HG02763 (cell line): Measurements from ENCODE around the gene PDS5A.
"Not testable (repeated sequence)": the region's sequence is repeated elsewhere in the genome, so short reads cannot be mapped to it uniquely, and the experiment has no call there.

ENCODE experiments used
- ATAC-seq: cut with Tn5 transposase; IDR thresholded peaks from one replicate; pipeline ENCODE4 v1.9.1; 2021; ENCODE audit warnings: mild to moderate bottlenecking, moderate library complexity; ENCODE audit not compliant: unreplicated experiment

Gene PDS5A

DNA sequence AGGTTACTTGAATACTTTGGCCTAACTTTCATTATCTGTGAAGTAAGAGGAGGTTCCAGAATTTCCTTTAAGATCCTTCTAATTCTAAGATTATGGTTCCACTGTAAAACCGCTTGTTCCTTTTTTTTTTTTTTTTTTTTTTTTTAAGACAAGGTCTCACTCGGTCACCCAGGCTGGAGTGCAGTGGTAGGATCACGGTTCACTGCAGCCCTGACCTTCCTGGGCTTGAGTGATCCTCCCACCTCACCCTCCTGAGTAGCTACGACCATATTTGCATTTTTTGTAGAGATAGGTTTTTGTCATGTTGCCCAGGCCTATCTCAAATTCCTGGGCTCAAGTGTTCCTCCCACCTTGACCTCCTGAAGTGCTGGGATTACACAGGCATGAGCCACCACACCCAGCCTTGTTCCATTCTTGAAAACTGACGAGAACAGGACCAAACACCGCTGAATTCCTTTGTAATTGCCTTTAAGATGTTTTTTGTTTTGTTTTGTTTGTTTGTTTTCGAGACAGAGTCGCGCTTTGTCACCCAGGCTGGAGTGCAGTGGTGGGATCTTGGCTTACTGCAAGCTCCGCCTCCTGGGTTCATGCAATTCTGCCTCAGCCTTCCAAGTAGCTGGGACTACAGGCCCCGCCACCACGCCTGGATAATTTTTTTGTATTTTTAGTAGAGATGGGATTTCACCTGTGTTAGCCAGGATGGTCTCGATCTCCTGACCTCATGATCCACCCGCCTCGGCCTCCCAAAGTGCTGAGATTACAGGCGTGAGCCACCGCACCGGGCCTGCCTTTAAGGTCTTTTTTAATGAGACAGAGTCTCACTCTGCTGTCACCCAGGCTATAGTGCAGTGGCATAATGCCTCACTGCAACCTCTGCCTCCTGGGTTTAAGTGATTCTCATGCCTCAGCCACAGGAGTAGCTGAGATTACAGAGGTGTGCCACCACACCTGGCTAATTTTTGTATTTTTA, 6.8 kb downstream of the PDS5A start:
- peak; percentile 80 for ATAC-seq

DNA sequence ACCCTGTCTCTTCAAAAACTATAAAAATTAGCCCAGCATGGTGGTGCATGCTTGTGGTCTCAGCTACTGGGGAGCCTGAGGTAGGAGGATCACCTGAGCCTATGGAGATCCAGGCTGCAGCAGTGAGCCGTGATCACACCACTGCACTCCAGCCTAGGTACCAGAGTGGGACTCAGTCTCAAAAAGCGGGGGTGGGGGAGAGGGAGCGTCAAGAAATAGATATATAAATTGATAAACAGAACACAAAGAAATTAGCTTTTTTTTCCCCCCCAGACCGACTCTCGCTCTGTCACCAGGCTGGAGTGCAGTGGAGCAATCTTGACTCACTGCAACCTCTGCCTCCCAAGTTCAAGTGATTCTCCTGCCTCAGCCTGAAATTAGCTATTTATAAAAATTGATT, 14.1 kb downstream of the PDS5A start:
- ATAC-seq, result no peak

DNA sequence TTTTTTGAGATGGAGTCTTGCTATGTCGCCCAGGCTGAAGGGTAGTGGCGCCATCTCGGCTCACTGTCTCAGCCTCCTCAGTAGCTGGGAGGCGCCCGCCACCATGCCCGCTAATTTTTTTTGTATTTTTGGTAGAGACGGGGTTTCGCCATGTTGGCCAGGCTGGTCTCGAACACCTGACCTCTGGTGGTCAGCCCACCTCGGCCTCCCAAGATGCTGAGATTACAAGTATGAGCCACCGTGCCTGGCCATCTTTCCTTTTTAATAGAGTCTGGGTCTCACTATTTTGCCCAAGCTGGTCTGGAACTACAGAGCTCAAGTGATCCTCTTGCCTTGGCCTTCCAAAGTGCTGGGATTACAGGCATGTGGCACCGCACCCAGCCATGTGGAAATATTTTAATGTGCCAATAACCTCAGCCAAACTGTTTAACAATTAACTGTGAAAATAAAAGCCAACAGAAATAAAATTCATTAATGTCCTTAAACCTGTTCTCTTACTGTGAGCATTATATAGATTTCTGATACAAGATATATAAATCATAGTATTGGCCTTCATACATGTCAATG, 16.3 kb downstream of the PDS5A start:
- ATAC-seq, result no peak

DNA sequence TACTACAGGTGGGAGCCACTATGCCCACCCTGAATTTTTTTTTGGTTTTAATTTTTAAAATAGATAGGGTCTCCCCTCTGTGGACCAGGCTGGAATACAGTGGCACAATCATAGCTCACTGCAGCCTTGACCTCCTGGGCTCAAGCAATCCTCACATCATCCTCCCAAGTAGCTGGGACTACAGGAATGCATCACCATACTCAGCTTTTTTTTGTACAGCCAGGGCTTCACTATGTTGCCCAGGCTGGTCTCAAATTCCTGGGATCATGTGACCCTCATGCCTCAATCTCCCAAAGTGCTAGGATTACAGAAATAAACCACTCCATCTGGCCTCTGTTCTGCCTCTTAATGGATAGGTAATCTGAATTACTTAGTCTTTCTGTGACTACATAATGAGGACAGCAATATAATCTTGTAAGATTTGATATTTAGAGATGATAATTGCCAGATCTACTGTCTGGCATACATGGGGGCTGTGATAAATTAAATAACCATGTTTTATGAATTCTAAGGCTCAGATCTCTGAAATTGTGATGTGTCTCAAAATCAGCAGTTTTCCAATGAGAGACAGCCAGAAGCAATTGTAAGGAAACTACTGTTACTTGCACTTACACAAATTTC, 26.7 kb downstream of the PDS5A start:
- no peak for ATAC-seq

DNA sequence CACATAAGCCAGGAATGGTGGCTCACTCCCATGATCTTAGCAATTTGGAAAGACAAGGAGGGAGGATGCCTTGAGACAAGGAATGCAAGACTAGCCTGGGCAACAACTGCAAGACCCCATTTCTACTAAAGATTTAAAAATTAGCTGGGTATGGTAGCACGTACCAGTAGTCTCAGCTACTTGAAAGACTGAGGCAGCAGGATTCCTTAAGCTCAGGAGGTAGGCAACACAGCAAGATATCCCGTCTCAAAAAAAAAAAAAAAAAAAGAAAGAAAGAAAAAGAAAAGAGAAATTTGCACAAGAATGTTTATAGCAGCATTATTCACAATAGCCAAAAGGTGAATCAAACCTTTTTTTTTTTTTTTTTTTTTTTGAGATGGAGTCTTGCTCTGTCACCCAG, 29.7 kb downstream of the PDS5A start:
- no peak for ATAC-seq

DNA sequence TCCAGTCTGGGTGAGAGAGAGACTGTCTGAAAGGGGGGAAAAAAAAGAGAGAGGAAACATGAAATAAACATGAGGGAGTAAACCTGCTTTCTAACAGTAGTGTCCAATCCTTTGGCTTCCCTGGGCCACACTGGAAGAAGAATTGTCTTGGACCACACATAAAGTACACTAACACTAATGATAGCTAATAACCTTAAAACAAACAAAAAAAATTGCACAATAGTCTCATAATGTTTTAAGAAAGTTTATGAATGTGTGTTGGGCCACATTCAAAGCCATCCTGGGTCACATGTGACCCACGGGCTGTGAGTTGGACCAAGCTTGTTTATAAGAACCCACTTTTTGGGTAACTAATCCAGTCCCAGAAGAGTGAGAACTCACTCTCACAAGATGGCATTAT, 30.3 kb downstream of the PDS5A start:
- ATAC-seq, result no peak

DNA sequence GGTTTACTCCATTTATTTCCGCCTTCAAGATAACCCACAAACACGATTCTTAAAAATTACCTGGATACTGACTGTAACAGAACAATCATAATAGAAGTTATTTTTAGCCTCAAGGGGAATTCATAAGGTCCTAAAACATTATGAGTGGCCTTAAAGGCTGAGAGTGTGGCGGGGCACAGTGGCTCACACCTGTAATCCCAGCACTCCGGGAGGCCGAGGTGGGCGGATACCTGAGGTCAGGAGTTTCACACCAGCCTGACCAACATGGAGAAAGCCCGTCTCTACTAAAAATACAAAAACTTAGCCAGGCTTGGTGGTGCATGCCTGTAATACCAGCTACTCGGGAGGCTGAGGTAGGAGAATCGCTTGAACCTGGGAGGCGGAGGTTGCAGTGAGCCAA, 33.5 kb downstream of the PDS5A start:
- not testable (repeated sequence) for ATAC-seq

DNA sequence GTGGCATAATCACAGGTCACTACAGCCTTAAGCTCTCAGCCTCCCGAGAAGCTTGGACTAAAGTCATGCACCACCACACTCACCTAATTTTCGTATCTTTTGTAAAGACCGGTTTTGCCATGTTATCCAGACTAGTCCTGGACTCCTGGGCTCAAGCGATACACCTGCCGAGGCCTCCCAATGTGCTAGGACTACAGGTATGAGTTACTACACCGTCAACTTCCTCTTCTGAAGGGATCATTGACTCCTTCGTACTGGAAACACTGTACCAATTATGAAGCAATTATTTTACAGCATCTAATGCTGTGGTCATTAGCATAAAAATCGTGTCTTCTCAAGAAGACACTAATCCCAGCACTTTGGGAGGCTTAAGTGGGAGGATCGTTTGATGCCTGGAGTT, 35.2 kb downstream of the PDS5A start:
- ATAC-seq, result no peak

DNA sequence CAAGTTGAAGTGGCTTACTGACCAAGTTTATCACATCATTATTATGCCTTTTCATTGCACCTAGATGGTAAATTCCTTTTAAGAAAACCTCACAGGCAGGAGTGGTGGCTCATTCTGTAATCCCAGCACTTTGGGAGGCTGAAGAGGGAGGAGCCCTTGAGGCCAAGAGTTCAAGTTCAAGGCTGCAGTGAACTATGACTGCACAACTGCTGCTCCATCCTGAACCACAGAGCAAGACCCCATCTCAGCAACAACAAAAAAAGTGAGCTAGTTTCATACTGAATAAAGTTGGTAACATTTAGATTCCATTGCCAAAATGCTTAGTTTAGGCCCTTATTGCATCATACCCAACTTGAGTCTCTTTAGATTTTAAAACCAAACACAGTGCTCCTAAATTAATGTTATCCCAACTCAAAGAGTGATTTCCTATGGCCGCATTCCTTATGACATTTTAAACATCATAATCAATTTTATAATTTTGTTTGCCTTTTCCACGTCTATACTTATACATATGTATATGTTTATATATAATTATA, 36.0 kb downstream of the PDS5A start:
- no peak for ATAC-seq

DNA sequence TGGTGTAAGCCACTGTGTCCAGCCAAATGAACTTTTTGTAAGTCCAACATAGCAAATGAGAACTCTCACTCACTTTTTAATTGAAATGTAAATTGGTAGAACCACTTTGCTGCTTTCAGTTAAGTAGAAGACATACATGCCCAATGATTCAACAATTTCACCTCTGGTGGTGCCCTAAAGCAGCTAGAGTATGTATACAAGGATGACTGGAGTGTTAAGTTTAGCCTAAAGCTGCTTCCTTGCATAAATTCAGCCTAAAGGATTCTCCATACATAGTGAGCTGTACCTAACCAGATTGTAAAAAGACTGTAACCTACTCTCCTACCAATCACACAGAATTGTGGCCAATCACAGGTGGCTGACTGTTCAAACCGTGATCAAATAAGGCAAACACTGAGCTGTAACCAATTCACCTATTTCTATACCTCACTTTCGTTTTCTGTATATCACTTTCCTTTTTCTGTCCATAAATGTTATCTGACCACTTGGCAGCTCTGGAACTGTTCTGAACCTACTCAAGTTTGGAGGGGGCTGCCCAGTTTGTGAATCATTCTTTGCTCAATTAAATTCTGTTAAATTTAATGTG, 39.9 kb downstream of the PDS5A start:
- ATAC-seq, result no peak

DNA sequence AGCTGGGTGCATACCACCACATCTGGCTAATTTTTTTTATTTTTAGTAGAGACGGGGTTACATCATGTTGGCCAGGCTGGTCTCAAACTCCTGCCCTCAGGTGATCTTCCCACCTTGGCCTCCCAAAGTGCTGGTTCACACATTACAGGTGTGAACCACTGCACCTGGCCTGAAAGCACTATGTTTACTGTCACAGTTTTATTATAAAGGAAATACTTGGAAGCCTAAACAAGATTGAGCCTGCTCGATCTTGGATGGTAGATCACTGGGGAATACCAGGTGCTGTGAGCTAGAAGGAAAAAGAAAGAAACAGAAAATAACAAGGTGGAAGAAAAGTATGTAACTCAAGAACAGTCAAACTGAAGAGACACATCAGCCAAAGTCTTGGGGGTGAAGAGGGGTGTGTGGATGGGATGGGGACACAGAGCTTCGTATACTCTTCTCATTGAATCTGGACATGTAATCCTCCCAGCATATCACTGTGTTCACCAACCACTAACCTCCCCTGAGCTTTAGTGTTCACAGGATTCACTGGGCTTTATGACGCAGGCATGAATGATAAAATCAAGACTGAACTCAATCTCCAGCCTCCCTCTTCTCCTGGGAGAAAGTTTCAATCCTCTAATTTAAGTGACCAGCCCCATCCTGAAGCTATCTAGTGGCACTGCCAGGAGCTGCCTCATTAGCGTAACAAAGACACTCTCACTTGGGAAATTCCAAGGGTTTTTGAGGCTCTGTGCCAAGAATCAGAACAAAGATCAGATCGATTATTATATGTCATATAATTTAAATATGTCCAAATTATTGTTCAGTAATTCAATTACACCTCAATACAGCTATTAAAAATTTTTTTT, 40.9 kb downstream of the PDS5A start:
- no peak for ATAC-seq

DNA sequence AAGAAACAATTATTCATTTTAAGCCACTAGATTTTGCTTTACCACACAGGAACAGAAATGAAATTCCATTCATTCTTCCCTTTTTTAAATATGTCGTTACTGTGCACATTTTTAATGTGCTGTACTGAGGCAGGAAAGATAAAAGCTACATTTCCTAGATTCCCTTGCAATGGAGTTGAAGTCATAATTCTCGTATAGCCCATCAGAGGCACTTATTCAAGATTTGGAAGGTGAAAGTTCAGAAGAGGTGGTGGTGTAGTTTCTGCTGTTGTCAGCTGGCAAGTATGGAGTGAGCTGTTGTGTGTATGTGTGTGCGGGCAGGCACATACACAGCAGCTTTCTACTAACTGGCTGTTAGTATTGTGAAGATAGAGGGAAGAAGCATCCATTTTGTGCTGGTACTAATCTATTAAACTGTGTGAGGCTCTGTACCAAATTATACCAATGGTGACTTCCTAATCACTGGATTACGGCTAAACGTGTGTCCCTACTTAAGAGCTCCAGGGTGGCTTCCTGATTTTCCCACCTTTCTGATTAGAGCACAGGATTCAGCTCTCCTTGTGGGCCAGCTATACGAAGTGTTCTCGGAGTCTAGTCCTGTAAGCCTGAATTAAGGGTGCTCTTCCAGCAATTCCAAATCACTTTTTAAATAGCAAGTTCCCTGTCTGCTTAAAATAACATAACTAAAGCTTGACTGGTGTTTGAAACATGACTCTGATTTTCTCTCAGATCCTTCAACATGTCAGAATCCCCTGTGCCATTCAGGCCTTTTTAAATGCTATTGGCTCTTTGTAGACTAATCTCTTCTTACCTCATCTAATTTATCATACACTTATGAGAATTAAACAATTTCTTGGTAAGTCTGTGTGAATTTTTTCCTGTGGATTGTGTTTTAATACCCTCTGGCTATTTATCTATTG, 43.8 kb downstream of the PDS5A start:
- no peak for ATAC-seq

DNA sequence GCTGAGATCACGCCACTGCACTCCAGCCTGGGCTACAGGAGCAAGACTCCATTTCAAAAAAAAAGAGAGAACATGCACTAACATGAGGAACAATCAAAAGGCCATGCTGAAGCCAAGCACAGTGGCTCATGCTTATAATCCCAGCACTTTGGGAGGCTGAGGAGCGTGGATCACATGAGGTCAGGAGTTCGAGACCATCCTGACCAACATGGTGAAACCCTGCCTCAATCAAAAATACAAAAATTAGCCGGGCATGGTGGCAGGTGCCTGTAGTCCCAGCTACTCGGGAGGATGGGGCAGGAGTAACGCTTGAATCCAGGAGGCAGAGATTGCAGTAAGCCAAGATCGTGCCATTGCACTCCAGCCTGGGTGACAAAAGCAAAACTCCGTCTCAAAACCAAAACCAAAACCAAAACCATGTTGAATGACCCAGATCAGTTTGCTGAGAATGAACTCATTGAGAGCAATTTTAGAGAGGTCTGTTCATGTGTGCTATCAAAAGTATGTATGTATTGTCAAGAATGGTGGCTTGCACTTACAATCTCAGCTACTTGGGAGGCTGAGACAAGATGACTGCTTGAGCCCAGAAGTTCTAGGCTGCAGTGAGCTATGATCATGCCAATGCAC, 44.8 kb downstream of the PDS5A start:
- no peak for ATAC-seq

DNA sequence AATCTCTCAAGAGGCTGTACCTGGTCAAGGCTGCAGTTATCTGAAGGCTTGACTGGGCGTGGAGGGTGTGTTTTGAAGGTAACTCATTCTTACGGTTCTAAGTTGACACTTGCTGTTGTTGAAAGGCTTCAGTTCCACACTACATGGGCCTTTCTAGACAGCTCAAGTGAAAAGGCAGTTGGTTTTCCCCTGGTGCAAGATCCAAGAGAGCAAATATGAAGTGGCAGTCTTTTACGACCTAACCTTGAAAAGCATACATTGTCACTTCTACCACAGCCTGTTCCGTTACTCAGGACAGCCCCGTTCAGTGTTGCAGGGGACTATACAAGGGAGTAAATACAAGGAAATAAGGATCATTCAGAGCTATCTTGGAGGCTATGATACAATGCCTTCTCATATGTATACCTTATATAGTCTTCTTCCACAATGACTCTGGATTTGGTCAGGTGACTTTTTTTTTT, 46.2 kb downstream of the PDS5A start:
- no peak for ATAC-seq

DNA sequence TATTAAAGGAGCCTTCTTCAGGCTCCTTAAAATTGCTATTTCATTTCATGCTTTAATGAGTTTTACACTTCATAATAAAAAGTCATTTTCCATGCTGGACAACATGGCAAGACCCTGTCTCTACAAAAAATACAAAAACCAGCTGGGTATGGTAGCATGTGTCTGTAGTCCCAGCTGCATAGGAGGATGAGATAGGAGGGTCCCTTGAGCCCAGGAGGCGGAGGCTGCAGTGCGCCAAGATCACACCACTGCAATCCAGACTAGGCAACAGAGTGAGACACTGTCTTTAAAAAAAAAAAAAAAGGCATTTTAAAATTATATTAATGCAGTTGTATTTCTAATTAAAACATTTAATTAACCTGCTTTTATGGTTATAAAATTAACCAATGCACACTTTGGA, 49.2 kb downstream of the PDS5A start:
- no peak for ATAC-seq

DNA sequence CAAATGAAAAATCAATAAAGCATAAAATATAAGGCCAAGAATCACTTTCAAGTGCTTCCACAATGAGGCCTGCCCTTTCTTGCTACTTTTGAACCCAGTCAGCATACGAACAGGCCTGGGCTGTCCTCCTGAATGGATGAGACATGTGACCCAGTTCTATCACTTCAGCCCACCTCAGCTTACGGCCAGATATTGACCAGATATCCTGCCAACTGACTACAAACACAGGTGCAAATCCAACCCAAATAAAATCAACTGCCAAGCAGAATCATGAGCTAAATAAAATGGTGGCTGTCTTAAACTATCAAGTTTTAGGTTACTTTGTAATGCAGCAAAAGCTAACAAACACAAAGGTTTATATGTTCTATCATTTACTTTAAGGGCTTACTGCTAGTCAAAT, 53.7 kb downstream of the PDS5A start:
- no peak for ATAC-seq

DNA sequence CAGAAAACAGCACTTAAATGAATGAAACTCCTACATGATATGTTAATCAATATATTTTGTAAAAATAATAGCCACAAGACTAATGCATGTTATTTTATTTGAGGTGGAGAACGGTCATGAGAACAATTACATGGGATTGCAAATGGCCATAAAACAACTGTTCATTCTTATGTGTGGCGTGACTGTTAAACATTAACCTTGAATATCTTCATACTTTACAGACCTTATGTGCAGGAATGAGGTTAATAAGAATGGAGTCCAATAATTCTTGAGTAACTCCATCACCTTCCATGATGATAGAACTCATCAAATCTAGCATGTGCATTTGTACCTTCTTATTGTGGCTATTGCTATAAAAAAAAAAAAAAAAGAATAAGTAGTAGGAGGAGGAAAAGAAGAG, 55.3 kb downstream of the PDS5A start:
- ATAC-seq, result no peak

DNA sequence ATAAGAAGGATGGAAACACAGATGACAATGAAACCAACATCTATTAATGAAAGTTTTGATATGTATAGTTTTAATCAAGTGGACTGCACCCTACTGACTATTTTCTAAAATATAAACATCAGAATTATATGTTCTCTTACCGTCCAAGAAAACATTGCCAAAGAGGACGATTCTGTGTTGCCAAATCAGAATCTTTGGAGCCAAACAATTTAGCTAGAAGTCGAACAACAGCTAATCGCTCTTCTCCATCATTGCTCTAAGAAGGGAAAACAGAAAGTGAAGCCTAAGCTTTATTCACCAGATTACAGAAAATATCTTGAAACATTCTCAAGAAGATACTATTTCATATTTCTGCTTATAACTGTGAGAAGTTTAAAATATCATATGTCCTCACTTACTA, 64.2 kb downstream of the PDS5A start:
- ATAC-seq, result no peak

DNA sequence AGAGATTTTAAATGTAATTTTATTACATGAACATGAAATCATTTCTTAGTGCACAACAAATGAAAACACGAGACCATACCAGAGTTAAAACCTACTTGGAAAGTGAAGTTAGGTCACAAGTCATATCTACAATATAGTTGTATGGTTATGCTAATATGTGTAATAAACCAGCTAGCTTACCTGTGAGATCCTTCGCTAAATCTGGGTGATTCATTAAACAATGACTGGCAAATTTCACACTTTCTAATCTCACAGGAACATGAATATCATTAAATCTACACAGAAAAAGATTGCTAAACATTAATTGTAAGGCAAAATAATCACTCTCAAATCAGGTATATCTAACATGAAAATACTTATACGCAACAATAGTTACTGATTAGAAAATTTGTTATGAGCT, 67.6 kb downstream of the PDS5A start:
- ATAC-seq, result no peak
